B cell (primary cell): ENCODE measurements around the gene CDC14A. TPM values are rescaled to one million over a fixed set of nuclear protein-coding genes. Genes with fewer than 3 reads are reported as not detected.

Experiments used
- ATAC-seq: fragments of 200-7000 bp; cut with Tn5 transposase; one replicate; pipeline ENCODE4 v1.10.0; 2021; ENCODE audit warnings: low read depth, mild to moderate bottlenecking, moderate number of reproducible peaks, moderate library complexity
- CTCF ChIA-PET: fragments of 350-600 bp; sonication (Branson Sonifier 250); formaldehyde crosslinking; loops from one replicate; lab custom pipeline; 2021; ENCODE audit warnings: antibody characterized with exemption, inconsistent platforms; lab: Charles Lee
- POLR2A ChIA-PET: fragments of 350-600 bp; sonication (Branson Sonifier 250); formaldehyde crosslinking; loops from one replicate; lab custom pipeline; 2021; ENCODE audit warnings: antibody characterized with exemption; lab: Charles Lee
- DNase-seq: peaks from one replicate; pipeline ENCODE4 v3.0.0; 2013
- H2AFZ ChIP-seq: 2 replicates; pipeline ENCODE4 v1.6.1; 2012; ENCODE audit warnings: mild to moderate bottlenecking, low read depth, low read length; ENCODE audit not compliant: insufficient read depth, poor library complexity, severe bottlenecking
- H3K27ac ChIP-seq, 2 donors: 1 replicate in 1 of 2; 2 replicates in 1 of 2; pipeline ENCODE4 v1.5.1; 2012 to 2013; ENCODE audit warnings: low read length in 2 of 2, mild to moderate bottlenecking in 2 of 2, moderate library complexity in 1 of 2
- H3K27me3 ChIP-seq, 4 experiments: fragments of 200-600 bp in 1 of 4; sonication (generic) in 1 of 4; replicated peaks in 1 of 4; 1 replicate in 2 of 4; 2 replicates in 2 of 4; pipeline versions ENCODE4 v1.6.1 to v1.7.0; 2013 to 2016; ENCODE audit warnings: low read length in 3 of 4, mild to moderate bottlenecking in 2 of 4, mixed read lengths in 1 of 4, moderate library complexity in 1 of 4; ENCODE audit not compliant: insufficient read depth in 4 of 4, control insufficient read depth in 3 of 4; ENCODE audit errors: control extremely low read depth in 1 of 4
- H3K36me3 ChIP-seq, 2 experiments: replicated peaks in 1 of 2; 1 replicate in 1 of 2; 2 replicates in 1 of 2; pipeline versions ENCODE4 v1.6.1 to v1.7.1; 2013; ENCODE audit warnings: low read length in 1 of 2; ENCODE audit not compliant: insufficient read depth in 2 of 2, control insufficient read depth in 1 of 2; ENCODE audit errors: control extremely low read depth in 1 of 2, extremely low read depth in 1 of 2
- H3K4me1 ChIP-seq, 2 donors: fragments of 200-600 bp in 1 of 2; sonication (generic) in 1 of 2; 1 replicate in 1 of 2; 2 replicates in 1 of 2; pipeline versions ENCODE4 v1.5.1 to v1.6.1; 2013 to 2017; ENCODE audit warnings: low read length in 2 of 2; ENCODE audit not compliant: control insufficient read depth in 2 of 2, insufficient read depth in 2 of 2
- H3K4me2 ChIP-seq: replicated peaks from 2 replicates; pipeline ENCODE3; 2012; ENCODE audit warnings: mild to moderate bottlenecking, low read depth, low read length; ENCODE audit not compliant: poor library complexity, severe bottlenecking
- H3K4me3 ChIP-seq, 5 experiments: fragments of 200-600 bp in 1 of 5; sonication (generic) in 1 of 5; 1 replicate in 3 of 5; 2 replicates in 2 of 5; pipeline versions ENCODE4 v1.5.1 to v1.7.0; 2011 to 2016; ENCODE audit warnings: low read length in 4 of 5, mild to moderate bottlenecking in 4 of 5, low read depth in 2 of 5, control low read depth in 1 of 5, moderate library complexity in 1 of 5; ENCODE audit not compliant: insufficient read depth in 1 of 5; ENCODE audit errors: control extremely low read depth in 1 of 5, extremely low read depth in 1 of 5
- H3K79me2 ChIP-seq: fragments of 200-600 bp; sonication (generic); one replicate; pipeline ENCODE4 v1.6.0; 2016; ENCODE audit warnings: low read length; ENCODE audit not compliant: control insufficient read depth, insufficient read depth
- H3K9ac ChIP-seq: fragments of 200-600 bp; sonication (generic); 2 replicates; pipeline ENCODE4 v1.6.1; 2017; ENCODE audit warnings: mild to moderate bottlenecking, low read length, moderate library complexity
- H3K9me3 ChIP-seq, 3 donors: one replicate each; pipeline versions ENCODE4 v1.6.1 to v1.7.1; 2013; ENCODE audit warnings: low read length in 2 of 3; ENCODE audit not compliant: control insufficient read depth in 2 of 3, insufficient read depth in 1 of 3; ENCODE audit errors: control extremely low read depth in 1 of 3
- H4K20me1 ChIP-seq: 2 replicates; pipeline ENCODE4 v1.6.0; 2012; ENCODE audit warnings: mild to moderate bottlenecking, low read length; ENCODE audit not compliant: insufficient read depth, control insufficient read depth, poor library complexity, severe bottlenecking
- H3K27ac Mint-ChIP-seq: one replicate; pipeline ENCODE4 v1.8.0; 2021; ENCODE audit warnings: mixed read lengths
- H3K27me3 Mint-ChIP-seq: one replicate; pipeline ENCODE4 v1.8.0; 2021; ENCODE audit warnings: mixed read lengths
- H3K4me1 Mint-ChIP-seq: one replicate; pipeline ENCODE4 v1.8.0; 2021; ENCODE audit warnings: mixed read lengths
- H3K4me3 Mint-ChIP-seq: one replicate; pipeline ENCODE4 v1.8.0; 2021; ENCODE audit warnings: mixed read lengths
- H3K9me3 Mint-ChIP-seq: one replicate; pipeline ENCODE4 v1.8.0; 2022; ENCODE audit warnings: mixed read lengths; ENCODE audit not compliant: insufficient read depth
- EZH2 ChIP-seq: IDR thresholded peaks from 2 replicates; pipeline ENCODE4 v1.6.1; 2012; ENCODE audit warnings: borderline replicate concordance, low read depth, mild to moderate bottlenecking, moderate library complexity, low read length; ENCODE audit not compliant: insufficient read depth, poor library complexity, severe bottlenecking
- WGBS: methylation state at CpG from one replicate; pipeline ENCODE4 v1.1.5; 2013; ENCODE audit warnings: missing lambda C conversion rate; ENCODE audit not compliant: insufficient coverage; 5-methylcytosine and 5-hydroxymethylcytosine counted together
- intact Hi-C: fragments of 100-400 bp; cut with micrococcal nuclease; formaldehyde crosslinking; loops from one replicate; pipeline ENCODE4 v1.10.0; 2022
- polyA plus RNA-seq: library from polyadenylated mRNA; depleted of rRNA; stranded (reverse); fragments of >200 nt; gene quantifications from 2 replicates; pipeline ENCODE4 v1.2.3, GENCODE V29; 2012
- total RNA-seq, 2 donors: library from RNA; stranded (reverse); fragments of 120-200 nt in 1 of 2; gene quantifications; 1 replicate in 1 of 2; 2 replicates in 1 of 2; pipeline versions ENCODE4 v1.2.3 to v1.2.4, GENCODE V29; 2013 to 2022
- TF ChIP-seq, protein P1 (sequence below): fragments of 200-600 bp; IDR thresholded peaks from one replicate; pipeline ENCODE4 v1.8.0; 2022; ENCODE audit warnings: antibody characterized with exemption, mild to moderate bottlenecking

The CDC14A gene
- total and polyA plus RNA-seq, 2 donors (not counting 1 experiment from before 2014, with no cell fraction given), result 6.1 to 41.7 TPM

DNA sequence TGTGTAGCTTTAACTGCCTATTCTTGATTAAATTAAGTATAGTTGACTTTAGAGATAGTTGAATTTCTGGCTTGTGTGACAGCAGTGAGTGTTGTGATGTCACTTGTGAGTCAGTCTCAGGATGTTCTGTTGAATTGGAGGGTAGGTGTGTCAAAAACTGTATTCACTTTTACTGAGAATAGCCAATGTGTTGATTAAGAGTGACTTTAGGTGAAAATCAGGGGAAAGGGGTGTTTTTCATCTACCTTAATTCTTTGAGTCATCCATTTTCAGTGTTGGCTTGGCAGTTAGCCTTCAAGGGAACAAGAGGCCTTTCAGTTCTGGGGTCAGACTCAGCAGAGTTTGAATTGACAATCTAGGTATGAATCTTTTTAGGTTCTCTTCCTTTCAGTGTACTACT, 75.9 kb downstream of the CDC14A start:
- no peaks in the 10 kb centered on the region for H3K27me3 Mint-ChIP-seq
- Histone ChIP-seq H3K79me2 (peaks cover 15% of the 10 kb centered on the region), H3K4me2 (no peak overlapping the region), H2AFZ (no peak overlapping the region), H4K20me1 (peaks cover 9% of the 10 kb centered on the region), H3K4me1 (peaks cover 7 to 8% of the 10 kb centered on the region in 2 donors), H3K27ac (no peak overlapping the region), H3K4me3 (no peak overlapping the region), H3K9ac (no peak overlapping the region), H3K27me3 (no peaks in the 10 kb centered on the region), H3K9me3 (no peaks in the 10 kb centered on the region), H3K36me3 (peaks cover 1 to 5% of the 10 kb centered on the region in 2 experiments)
- no peak for DNase-seq
- CTCF ChIA-PET, result no interaction called here
- H3K4me3 Mint-ChIP-seq, result no peak overlapping the region
- no peak for TF ChIP-seq EZH2
- TF ChIP-seq, protein P1, sequence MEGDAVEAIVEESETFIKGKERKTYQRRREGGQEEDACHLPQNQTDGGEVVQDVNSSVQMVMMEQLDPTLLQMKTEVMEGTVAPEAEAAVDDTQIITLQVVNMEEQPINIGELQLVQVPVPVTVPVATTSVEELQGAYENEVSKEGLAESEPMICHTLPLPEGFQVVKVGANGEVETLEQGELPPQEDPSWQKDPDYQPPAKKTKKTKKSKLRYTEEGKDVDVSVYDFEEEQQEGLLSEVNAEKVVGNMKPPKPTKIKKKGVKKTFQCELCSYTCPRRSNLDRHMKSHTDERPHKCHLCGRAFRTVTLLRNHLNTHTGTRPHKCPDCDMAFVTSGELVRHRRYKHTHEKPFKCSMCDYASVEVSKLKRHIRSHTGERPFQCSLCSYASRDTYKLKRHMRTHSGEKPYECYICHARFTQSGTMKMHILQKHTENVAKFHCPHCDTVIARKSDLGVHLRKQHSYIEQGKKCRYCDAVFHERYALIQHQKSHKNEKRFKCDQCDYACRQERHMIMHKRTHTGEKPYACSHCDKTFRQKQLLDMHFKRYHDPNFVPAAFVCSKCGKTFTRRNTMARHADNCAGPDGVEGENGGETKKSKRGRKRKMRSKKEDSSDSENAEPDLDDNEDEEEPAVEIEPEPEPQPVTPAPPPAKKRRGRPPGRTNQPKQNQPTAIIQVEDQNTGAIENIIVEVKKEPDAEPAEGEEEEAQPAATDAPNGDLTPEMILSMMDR, result no peak
- ATAC-seq, result no peak
- intact Hi-C loops, result no loop called here
- POLR2A ChIA-PET, result no interaction called here
- H3K9me3 Mint-ChIP-seq, result no peaks in the 10 kb centered on the region
- peaks cover 20% of the 10 kb centered on the region for H3K4me1 Mint-ChIP-seq
- no peak overlapping the region for H3K27ac Mint-ChIP-seq

DNA sequence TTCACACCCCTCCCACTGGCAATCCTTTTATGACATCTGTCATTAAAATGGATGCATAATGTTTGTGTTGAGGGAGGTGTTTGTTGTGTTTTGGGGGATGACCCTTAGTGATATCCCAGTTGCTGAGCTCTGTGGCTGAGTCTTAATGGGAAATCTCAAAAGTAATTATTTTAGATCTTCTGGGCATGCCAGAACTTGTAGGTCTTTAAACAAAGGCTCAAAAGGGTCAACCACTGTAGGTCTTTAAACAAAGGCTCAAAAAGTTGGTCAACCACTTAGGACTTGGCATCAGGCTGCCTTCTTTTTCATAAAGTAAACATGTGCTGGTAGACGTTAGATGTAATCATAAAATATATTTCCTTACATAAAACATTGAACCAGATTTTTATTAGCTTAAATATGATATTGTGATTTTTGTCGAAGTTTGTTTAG, 78.0 kb downstream of the CDC14A start:
- Histone ChIP-seq H3K4me1 (no peaks in the 10 kb centered on the region), H2AFZ (no peak overlapping the region), H3K27ac (no peak overlapping the region), H3K4me2 (no peak overlapping the region), H3K9me3 (no peaks in the 10 kb centered on the region), H3K4me3 (no peak overlapping the region), H4K20me1 (peaks cover 9% of the 10 kb centered on the region), H3K27me3 (no peaks in the 10 kb centered on the region), H3K36me3 (peaks cover 1 to 5% of the 10 kb centered on the region in 2 experiments), H3K9ac (no peak overlapping the region), H3K79me2 (peaks cover 12% of the 10 kb centered on the region)
- WGBS, result no CpG with 5 or more reads among the region's 2 CpGs
- DNase-seq, result no peak
- Mint-ChIP-seq H3K27me3 (no peaks in the 10 kb centered on the region), H3K9me3 (no peaks in the 10 kb centered on the region), H3K4me3 (no peak overlapping the region), H3K27ac (no peak overlapping the region), H3K4me1 (peaks cover 8% of the 10 kb centered on the region)
- POLR2A ChIA-PET, result no interaction called here
- CTCF ChIA-PET, result interaction anchor here (0.7 to 1.2 kb wide), 3 partner anchors 9 to 73 kb away, joined by 3 read pairs; no protein-coding TSS in a partner anchor
- TF ChIP-seq EZH2, result no peak
- TF ChIP-seq, protein P1, result no peak
- intact Hi-C loops, result no loop called here
- no peak for ATAC-seq
